HG03575 (cell line): ENCODE measurements around the gene MAZ.

Experiments
- ATAC-seq: cut with Tn5 transposase; IDR thresholded peaks from one replicate; pipeline ENCODE4 v1.9.1; 2021; ENCODE audit not compliant: unreplicated experiment, insufficient number of reproducible peaks, low FRiP score; ENCODE audit errors: extremely low read depth

MAZ gene

DNA sequence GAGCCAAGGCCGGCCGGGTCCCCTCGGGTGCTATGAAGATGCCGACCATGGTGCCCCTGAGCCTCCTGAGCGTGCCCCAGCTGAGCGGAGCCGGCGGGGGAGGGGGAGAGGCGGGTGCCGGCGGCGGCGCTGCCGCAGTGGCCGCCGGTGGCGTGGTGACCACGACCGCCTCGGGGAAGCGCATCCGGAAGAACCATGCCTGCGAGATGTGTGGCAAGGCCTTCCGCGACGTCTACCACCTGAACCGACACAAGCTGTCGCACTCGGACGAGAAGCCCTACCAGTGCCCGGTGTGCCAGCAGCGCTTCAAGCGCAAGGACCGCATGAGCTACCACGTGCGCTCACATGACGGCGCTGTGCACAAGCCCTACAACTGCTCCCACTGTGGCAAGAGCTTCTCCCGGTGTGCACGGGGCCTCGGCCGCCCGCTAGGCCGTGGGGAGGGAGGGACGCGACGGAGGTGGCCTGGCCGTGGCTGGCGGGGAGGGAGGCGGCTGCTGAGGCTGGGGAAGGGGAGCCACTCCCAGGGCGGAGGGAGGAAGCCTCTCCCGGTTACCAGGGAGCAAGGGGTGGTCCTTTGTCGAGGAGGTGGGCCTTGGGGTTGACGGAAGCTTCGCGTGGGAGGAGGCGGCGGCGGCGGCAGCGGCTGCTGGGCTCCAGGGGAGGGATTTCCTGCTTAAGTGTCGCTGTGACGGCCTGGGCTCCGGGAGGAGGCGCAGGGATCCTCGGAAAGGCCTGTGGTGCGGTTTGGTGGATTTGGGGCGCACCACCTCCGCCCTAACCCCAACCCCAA lies 1.3 kb downstream of the MAZ start:
- no peak for ATAC-seq

DNA sequence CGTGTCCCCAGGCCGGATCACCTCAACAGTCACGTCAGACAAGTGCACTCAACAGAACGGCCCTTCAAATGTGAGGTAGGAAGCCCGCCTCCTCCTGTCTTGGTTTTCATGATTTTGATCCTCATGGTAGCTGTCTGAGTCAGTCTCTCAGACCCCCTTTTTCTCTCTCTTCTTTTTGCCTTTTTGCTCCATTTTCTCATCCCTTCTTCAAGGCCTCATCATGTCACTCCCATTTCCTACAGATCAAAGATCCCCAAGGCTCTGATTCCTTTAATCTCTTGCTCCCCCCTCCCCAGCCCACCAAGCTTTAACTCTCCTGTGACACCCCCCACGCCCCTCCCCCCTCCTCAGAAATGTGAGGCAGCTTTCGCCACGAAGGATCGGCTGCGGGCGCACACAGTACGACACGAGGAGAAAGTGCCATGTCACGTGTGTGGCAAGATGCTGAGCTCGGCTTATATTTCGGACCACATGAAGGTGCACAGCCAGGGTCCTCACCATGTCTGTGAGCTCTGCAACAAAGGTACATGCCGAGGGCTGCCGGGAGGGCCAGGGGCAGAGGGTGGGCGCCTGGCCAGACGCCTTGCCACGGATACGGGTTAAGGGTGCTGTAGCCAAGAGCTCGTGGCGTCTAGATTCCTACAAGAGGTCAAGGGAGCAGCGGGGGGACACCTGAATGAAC lies 2.0 kb downstream of the MAZ start:
- ATAC-seq = no peak

DNA sequence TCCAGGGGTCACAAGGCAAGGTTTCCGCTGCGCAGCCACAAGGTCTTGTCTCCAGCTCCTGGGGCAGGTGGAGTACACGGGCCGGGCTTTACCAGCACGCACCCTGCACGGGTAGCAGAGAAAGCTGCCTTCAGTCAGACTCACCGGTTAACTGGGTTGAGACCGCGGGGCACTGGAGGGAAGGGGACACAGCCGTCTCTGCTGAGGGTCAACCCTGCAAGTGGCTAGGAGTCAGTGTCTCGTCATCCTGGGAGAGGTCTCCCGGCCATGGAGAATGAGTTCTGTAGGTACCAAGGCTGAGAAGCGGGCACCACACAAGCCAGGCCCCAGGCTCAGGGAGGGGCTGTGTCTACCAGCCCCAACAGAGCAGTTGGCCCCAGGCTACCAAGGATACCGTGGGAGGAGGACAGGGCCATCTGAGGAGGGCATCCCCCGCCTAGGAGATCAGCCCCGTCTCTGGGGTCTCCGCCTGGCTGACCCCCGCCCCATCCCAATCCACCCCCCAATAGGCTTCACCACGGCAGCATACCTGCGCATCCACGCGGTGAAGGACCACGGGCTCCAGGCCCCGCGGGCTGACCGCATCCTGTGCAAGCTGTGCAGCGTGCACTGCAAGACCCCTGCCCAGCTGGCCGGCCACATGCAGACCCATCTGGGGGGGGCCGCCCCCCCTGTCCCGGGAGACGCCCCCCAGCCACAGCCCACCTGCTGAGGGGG lies 2.9 kb downstream of the MAZ start:
- no peak for ATAC-seq

DNA sequence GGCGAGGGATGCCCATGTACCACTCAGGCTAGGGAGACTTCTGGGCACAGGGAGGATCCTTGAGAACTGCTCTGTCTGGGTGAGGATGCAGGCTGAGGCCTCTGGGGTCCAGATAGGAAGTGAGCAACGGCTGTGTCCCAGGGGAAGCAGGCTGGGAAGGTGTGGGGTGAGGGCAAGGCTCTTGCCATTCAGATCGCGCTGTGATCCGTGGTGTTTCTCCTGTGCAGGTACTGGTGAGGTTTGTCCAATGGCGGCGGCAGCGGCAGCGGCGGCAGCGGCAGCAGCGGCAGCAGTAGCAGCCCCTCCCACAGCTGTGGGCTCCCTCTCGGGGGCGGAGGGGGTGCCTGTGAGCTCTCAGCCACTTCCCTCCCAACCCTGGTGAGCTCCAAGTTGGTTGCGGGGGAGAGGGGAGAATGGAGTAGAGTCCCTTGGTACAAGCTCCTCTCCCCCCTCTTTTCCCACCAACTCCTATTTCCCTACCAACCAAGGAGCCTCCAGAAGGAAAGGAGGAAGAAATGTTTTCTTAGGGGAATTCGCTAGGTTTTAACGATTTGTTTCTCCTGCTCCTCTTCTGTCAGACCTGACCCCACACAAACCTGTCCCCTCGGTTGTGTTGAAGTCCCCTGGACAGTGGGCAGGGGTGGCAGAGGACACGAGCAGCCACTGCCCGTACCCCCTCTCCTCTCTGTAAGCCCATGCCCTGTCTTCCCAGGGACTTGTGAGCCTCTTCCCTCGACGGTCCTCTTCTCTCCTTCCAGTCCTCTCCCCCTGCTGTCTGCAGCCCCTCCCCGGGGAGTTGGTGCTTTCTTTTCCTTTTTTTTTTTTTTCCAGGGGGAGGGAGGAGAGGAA lies 3.7 kb downstream of the MAZ start:
- ATAC-seq = no peak

DNA sequence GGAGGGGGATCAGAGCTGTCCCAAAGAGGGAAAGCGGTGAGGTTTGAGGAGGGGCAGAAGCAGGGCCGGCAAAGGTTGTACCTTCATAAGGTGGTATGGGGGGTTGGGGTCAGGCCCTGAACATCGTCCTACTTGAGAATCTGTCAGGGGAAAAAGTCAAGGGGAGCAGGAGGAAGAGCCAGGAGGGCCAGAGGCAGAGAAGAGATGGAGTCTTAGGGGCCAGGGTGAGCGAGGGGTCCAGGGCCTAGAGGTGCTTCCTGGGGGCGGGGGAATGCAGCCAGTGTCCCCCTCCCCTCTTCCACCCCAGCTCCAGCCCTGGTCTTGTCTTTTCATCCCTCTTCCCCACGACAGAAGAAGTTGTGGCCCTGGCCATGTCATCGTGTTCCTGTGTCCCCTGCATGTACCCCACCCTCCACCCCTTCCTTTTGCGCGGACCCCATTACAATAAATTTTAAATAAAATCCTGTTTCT lies 4.4 kb downstream of the MAZ start:
- ATAC-seq = no peak

DNA sequence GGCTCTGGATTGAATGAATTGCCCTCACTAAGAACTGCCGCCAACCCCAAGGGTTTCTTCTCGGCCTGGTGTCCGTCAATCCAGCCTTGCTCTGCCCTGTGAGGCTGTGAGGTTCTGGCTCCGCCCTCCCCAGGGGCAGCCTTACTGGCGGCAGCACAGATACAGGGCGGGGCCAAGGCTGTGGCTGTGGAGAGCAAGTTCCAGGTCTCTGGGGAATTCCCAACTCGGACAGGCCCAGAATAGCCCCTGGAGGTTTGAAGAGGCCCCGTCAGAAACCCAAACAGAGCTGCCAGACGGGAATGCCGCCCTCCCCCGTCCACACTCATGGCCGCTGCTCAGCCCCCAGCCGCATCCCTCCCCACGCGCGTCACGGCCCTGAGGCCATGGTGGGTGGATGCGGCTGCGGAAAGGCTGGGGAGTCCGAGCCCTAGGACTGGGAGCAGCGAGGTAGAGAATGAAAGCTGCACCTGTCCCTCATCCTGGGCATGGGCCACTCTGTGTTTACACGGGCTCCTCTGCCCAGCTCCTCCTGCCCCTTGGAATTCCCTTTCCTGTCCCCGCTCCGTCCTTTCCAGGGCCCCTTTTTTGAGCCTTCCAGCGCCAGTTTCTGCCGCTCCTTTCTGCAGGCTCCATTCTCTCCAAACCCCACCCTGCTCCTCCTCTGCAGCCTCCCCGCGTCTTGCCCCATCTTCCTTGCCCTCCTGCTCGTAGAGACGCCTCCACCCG lies 5.0 kb downstream of the MAZ start:
- ATAC-seq = no peak

DNA sequence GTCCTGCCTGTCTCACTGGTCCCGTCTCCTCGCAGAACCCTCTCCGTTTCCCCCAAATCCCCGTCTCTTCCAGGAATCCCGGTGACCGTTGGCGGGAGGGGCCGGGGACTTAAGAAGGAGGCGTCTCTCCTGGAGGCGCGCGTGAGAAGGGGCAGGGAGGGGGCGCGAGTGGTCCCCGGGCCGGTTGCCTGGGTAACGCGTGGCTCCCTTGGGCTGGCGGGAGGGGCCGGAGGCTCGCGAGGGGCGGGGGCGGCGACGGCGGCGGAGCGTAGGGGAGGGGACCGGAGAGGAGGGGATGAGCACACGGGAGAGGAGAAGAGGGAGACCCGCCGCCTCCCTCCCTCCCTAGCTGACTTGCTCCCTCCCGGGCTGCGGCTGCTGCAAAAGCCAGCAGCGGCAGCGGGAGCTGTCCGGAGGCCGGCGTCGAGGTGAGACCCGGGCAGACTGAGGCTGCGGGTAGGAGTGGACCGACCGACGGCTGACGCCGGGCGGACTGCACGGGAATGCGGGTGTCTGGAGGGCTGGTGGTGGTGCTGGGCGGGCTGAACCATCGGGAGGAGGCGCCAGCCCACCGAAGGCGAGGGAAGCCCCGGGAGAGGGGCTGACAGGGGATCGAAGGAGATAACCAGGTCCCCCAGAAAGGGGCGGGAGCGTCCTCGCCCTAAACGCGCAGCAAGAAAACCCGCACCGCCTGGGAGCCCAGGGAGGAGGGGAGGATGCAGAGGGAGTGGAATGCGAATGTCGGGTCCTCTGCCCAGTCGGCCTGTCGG lies 5.8 kb downstream of the MAZ start, which contains the start of gene PRRT2:
Gene PRRT2 (plus strand): TSS at position 298 of the 770 bp plus-strand sequence. CDS start 862 bp downstream, outside the sequence.
- ATAC-seq = no peak

DNA sequence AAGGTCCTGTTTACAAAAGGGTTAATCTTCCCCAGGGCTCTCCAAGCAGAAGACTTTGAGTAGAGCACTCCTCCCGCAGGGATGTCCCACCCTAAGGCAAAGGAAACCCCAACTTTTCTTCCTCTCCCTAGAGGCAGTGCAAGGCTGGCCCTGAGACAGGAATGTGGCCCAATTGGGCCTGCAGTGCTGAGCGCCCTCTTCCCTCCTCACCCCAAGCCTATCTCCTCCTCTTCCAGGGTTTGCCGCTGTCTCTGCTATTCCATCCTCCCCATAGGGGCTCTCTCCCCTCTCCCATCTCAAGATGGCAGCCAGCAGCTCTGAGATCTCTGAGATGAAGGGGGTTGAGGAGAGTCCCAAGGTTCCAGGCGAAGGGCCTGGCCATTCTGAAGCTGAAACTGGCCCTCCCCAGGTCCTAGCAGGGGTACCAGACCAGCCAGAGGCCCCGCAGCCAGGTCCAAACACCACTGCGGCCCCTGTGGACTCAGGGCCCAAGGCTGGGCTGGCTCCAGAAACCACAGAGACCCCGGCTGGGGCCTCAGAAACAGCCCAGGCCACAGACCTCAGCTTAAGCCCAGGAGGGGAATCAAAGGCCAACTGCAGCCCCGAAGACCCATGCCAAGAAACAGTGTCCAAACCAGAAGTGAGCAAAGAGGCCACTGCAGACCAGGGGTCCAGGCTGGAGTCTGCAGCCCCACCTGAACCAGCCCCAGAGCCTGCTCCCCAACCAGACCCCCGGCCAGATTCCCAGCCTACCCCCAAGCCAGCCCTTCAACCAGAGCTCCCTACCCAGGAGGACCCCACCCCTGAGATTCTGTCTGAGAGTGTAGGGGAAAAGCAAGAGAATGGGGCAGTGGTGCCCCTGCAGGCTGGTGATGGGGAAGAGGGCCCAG lies 6.7 kb downstream of the MAZ start:
- no peak for ATAC-seq

DNA sequence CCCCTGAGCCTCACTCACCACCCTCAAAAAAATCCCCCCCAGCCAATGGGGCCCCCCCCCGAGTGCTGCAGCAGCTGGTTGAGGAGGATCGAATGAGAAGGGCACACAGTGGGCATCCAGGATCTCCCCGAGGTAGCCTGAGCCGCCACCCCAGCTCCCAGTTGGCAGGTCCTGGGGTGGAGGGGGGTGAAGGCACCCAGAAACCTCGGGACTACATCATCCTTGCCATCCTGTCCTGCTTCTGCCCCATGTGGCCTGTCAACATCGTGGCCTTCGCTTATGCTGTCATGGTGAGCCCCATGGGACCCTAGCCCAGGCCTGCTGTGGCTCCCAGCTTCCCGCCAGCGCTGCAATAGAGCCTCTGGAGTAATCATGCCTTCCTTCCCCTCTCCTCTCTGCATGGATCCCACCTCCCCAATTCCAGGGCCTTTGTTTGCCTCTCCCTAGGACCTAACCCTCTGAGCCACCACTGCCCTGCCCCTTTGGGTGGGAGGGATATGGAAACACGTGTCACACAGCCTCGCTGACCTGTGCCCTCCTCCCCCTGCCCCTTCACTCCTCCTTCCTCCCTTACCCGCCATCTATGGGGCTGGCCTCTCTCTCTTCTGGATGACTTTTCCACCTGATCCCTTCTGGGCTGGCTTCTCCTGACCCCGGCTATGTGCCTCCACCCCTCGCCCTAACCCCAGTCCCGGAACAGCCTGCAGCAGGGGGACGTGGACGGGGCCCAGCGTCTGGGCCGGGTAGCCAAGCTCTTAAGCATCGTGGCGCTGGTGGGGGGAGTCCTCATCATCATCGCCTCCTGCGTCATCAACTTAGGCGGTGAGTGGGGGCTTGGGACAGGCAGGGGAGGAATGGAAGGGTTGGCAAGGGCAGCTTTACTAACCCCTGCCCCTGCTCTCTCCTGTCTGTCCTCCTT lies 7.6 kb downstream of the MAZ start:
- no peak for ATAC-seq

DNA sequence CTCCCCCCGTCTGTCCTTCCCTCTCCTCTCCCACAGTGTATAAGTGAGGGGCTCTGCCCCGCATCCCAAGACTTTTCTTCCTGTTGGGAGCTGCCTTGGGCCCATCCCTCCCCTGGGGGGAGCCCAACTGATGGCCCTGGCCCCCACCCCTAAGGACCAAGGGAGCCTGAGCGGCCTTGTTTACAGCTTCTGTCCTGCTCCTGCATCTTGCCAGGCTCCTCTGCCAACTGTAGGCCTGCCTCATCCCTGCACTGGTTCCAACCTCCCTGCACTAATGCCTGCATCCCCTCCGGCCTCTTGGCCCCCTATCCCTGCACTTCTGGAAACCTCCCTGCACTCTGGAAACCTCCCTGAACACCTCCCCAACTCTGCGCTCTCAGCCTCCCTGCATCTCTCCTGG lies 8.3 kb downstream of the MAZ start:
- ATAC-seq = no peak

DNA sequence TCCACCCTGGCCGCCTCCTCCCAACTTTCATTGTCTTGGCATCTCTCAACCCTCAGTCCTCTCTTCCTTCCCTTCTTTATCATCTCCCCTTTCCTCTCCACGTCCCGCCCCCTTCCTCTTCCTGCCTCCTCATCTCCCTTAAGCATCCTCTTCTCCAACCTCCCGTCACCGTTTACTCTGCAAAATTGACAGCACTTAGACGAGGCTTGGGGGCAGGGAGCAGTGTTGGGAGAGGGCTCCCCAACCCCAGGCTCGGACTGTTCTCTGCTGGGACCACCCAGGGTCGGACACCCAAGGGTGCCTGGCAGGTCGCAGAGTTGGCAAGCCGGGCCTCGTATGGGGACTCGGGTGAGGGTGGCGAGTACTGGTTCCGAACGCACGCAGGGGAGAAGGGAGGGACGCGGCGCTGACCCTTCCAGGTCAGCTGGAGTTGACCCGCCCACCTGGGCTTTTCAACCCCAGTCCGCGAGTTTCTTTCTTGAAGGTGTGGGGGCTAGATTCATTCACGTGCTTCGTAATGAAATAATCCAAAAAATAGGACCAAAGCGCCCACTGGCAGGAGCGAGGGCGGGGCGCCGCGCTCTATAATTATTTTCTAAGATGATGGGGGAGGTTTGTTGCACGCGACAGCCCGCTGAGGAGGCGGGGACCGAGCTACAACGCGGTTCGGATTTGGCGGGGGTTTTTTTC lies 8.8 kb downstream of the MAZ start:
- ATAC-seq = no peak

DNA sequence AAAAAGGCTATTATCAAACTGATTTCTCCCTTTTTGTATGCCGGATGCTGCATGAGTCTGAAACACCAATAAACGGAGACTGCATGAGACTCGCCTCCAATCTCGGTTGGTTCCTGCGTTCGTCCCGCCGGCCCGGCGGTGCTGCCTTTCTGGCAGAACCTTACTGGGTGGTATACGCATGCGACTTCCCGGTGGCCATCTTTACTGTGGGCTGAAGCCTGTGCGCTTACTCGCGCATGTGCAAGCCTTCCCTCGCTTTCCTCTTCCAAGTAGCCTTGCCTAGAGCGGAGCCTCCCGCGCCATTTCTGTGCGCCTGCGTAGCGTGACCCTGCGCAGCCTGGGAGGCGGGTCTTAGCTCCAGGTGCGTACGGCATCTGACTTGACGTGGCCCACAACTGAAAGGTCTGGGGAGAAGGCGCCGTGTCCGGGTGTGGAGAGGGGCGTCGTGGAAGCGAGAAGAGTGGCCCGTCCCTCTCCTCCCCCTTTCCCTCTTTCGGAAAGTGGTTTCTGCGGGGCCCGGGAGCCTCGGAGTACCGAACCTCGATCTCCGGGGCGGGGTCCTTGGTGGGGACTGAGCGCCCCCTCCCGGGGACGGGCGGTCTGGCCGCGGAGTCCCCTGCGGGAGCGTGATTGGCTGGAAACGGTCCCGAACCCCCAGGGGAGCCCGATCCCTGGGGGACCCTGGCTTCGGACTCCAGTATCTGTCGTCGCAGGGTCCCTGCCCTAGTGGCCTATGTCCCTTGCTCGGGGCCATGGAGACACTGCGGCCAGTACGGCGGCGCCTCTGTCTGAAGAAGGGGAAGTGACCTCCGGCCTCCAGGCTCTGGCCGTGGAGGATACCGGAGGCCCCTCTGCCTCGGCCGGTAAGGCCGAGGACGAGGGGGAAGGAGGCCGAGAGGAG lies 9.7 kb downstream of the MAZ start, which contains the start of gene PAGR1:
Gene PAGR1 (plus strand): TSS at position 360 of the 901 bp plus-strand sequence. CDS start 374 bp downstream, at position 734.
- peak; percentile 27 for ATAC-seq

DNA sequence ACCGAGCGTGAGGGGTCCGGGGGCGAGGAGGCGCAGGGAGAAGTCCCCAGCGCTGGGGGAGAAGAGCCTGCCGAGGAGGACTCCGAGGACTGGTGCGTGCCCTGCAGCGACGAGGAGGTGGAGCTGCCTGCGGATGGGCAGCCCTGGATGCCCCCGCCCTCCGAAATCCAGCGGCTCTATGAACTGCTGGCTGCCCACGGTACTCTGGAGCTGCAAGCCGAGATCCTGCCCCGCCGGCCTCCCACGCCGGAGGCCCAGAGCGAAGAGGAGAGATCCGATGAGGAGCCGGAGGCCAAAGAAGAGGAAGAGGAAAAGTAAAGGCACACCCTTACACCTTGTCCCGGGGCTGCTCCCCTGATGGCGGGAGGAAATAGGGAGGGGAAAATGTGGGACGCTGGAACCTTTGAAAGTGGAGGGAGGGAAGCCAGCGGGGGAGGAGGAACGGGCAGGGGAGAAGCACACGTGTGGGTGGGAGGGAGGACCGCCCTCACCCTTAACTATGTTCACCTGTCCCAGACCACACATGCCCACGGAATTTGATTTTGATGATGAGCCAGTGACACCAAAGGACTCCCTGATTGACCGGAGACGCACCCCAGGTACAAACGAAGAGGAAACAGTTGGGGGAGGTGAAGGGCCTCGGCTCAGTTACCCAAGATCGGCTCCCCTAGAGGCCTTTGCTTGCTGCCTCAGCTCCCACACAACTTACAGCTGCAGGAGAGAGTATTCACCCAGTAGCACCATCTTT lies 10.5 kb downstream of the MAZ start:
- ATAC-seq = no peak
